Nephron progenitor cell (in vitro differentiated cells): Measurements from ENCODE around the gene AKR1B1.

ENCODE experiments used
- DNase-seq: peaks from one replicate; pipeline ENCODE4 v3.0.0; 2021
- H3K27ac Mint-ChIP-seq: 2 replicates; pipeline ENCODE4 v1.8.0; 2021; ENCODE audit warnings: mild to moderate bottlenecking, moderate library complexity, mixed read lengths
- H3K27me3 Mint-ChIP-seq: 2 replicates; pipeline ENCODE4 v1.8.0; 2021; ENCODE audit warnings: mild to moderate bottlenecking, low read depth, mixed read lengths; ENCODE audit not compliant: poor library complexity
- H3K36me3 Mint-ChIP-seq: 2 replicates; pipeline ENCODE4 v1.8.0; 2021; ENCODE audit warnings: low read depth, mixed read lengths
- H3K4me1 Mint-ChIP-seq: 2 replicates; pipeline ENCODE4 v1.8.0; 2021; ENCODE audit warnings: mixed read lengths
- H3K4me3 Mint-ChIP-seq: 2 replicates; pipeline ENCODE4 v1.8.0; 2021; ENCODE audit warnings: mild to moderate bottlenecking, moderate library complexity, mixed read lengths
- H3K9me3 Mint-ChIP-seq: 2 replicates; pipeline ENCODE4 v1.8.0; 2021; ENCODE audit warnings: mild to moderate bottlenecking, moderate library complexity, mixed read lengths
- TF ChIP-seq, protein P1 (sequence below): fragments of 200-600 bp; sonication (generic); IDR thresholded peaks from 2 replicates; pipeline ENCODE4 v1.5.0; 2021; ENCODE audit warnings: antibody characterized with exemption

Gene AKR1B1

DNA sequence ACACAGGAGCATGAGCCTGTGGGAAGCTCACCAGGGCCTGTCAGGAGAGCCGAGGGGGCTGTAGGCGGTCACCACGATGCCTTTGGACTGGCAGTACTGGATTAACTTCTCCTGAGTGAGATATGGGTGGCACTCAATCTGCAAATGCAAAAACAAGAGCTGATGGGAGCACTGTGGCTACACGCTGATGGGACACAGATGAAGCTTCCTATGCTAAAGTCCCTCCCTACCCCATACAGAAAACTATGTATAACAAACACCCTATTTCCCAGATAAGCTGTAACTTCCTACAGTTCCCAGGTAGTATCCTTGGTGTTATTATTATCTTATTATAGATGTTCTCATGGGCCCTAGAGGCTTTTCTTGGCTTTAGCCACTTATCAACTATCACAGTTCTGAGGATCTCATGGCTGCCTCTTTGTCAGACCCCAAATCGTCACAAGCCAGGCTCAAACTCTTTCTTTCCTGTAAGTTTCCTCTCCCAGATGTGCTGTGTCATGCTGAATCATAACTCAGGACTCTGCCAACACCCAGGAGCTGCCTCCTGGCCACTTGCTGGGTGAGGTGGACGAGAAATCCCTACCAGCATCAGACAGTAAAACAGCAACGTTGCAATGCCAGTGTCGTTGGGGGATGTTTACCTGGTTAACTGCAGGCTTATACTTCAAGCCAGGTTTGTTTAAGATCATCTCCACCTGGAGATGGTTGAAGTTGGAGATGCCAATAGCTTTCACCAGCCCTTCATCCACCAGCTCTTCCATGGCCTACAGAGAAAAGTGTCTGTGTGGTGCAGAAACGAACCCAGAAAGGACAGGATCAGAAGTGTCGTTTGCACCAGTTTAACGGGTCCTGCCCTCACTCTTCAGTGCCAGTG is 10.3 kb downstream of the AKR1B1 start:
- H3K27ac Mint-ChIP-seq, result no peak overlapping the region
- TF ChIP-seq, protein P1, sequence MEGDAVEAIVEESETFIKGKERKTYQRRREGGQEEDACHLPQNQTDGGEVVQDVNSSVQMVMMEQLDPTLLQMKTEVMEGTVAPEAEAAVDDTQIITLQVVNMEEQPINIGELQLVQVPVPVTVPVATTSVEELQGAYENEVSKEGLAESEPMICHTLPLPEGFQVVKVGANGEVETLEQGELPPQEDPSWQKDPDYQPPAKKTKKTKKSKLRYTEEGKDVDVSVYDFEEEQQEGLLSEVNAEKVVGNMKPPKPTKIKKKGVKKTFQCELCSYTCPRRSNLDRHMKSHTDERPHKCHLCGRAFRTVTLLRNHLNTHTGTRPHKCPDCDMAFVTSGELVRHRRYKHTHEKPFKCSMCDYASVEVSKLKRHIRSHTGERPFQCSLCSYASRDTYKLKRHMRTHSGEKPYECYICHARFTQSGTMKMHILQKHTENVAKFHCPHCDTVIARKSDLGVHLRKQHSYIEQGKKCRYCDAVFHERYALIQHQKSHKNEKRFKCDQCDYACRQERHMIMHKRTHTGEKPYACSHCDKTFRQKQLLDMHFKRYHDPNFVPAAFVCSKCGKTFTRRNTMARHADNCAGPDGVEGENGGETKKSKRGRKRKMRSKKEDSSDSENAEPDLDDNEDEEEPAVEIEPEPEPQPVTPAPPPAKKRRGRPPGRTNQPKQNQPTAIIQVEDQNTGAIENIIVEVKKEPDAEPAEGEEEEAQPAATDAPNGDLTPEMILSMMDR, result no peak
- no peaks in the 10 kb centered on the region for H3K9me3 Mint-ChIP-seq
- peaks cover 21% of the 10 kb centered on the region for H3K4me1 Mint-ChIP-seq
- no peak overlapping the region for H3K4me3 Mint-ChIP-seq
- DNase-seq, result no peak
- H3K36me3 Mint-ChIP-seq, result peaks cover 53% of the 10 kb centered on the region
- peaks cover 2% of the 10 kb centered on the region for H3K27me3 Mint-ChIP-seq

DNA sequence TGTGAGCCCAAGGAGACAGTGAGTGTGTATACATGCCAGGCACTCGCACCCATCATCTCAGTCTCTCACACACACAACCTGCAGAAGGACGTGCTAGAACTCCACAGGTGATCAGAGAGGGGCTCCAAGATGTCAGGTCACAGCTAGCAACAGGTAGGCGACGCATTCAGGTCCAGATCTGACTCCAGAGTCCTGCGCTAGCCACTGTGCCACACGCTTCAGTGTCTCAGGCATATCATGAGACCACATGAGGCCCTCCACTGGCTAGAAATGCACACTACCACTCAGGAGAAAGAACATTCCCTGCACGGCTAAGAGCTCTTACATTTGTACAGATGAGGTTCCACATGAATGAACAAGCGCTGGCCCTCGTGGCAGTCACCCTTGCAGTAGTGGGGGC is 11.5 kb downstream of the AKR1B1 start:
- H3K27ac Mint-ChIP-seq, result no peak overlapping the region
- DNase-seq, result no peak
- peaks cover 9% of the 10 kb centered on the region for H3K4me1 Mint-ChIP-seq
- H3K4me3 Mint-ChIP-seq, result no peak overlapping the region
- H3K27me3 Mint-ChIP-seq, result no peaks in the 10 kb centered on the region
- peaks cover 65% of the 10 kb centered on the region for H3K36me3 Mint-ChIP-seq
- TF ChIP-seq, protein P1, result no peak
- H3K9me3 Mint-ChIP-seq, result no peaks in the 10 kb centered on the region

DNA sequence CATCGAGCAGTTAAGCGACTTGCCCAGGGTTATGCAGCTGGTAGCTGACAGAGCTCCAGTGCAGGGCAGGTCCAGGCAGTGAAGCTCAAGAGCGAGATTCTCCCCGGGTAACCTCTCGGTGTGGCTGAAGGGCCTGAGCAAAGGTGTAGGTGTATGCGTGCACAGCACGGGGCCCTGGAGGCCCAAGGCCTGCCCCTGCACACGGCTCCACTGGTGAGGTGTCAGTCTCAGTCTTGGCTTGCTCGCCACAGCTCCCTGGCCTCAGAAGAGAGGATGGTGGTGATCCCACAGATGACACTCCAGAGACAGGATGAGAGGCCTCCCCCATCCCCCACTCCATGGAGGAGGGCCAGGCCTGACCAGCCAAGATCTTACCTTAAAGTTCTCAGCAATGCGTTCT is 12.0 kb downstream of the AKR1B1 start:
- Mint-ChIP-seq H3K27me3 (no peaks in the 10 kb centered on the region), H3K4me3 (no peak overlapping the region), H3K36me3 (peaks cover 65% of the 10 kb centered on the region), H3K9me3 (no peaks in the 10 kb centered on the region), H3K27ac (no peak overlapping the region), H3K4me1 (peaks cover 5% of the 10 kb centered on the region)
- TF ChIP-seq, protein P1, result no peak
- DNase-seq, result no peak

DNA sequence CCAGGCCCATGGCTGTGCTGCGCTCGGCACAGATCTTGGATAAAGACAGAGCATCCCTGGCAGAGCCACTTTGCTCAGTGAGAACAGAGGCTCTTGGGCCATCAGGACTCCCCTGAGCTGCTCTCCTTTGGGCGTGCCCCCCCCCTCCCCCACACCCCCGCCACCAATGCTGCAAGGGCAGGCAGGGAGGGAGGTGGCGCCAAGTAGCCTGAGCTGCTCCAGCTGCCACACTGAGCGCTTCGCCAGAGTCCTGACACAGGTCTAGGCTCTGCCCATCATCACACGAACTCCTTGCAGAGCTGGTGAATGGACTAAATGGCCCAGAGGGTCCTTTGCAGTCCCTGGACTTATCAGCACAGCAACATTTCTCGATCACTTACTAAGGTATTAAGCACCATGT is 12.5 kb downstream of the AKR1B1 start:
- peaks cover 4% of the 10 kb centered on the region for H3K4me1 Mint-ChIP-seq
- TF ChIP-seq, protein P1, result no peak
- H3K36me3 Mint-ChIP-seq, result peaks cover 69% of the 10 kb centered on the region
- H3K27me3 Mint-ChIP-seq, result no peaks in the 10 kb centered on the region
- no peak overlapping the region for H3K27ac Mint-ChIP-seq
- no peak for DNase-seq
- no peak overlapping the region for H3K4me3 Mint-ChIP-seq
- H3K9me3 Mint-ChIP-seq, result no peaks in the 10 kb centered on the region

DNA sequence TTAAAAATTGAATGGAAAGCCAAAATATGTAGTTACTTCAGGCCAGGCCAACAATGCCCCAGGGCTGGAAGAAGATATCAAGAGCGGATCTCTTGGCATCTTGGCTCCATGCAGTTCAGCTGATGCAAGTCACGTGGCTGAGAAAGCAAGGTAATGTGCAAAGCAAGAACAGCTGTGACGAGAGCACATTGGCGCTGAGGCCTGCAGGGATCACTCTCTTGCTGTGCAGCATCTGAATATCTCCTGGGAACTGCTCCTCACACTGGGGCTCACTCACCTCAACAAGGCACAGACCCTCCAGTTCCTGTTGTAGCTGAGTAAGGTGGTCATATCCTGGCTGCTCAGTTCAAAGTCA is 14.0 kb downstream of the AKR1B1 start:
- Mint-ChIP-seq H3K27ac (peak overlapping the region; percentile 14), H3K36me3 (peaks cover 73% of the 10 kb centered on the region), H3K9me3 (no peaks in the 10 kb centered on the region), H3K27me3 (no peaks in the 10 kb centered on the region), H3K4me3 (no peak overlapping the region), H3K4me1 (peaks cover 4% of the 10 kb centered on the region)
- DNase-seq, result no peak
- TF ChIP-seq, protein P1, result no peak
